Type B pancreatic cell (in vitro differentiated cells): ENCODE results near the gene EGFL6. TPM values are rescaled to one million over a fixed set of nuclear protein-coding genes. Genes with fewer than 3 reads are reported as not detected.

ENCODE experiments used
- DNase-seq: peaks from one replicate; pipeline ENCODE4 v3.0.0; 2021; ENCODE audit warnings: mixed read lengths; ENCODE audit not compliant: unreplicated experiment; ENCODE audit errors: extremely low spot score
- H3K27ac Mint-ChIP-seq: 2 replicates; pipeline ENCODE4 v1.8.0; 2021; ENCODE audit warnings: mild to moderate bottlenecking, mixed read lengths
- H3K27me3 Mint-ChIP-seq: 2 replicates; pipeline ENCODE4 v1.8.0; 2021; ENCODE audit warnings: mixed read lengths
- H3K36me3 Mint-ChIP-seq: 2 replicates; pipeline ENCODE4 v1.8.0; 2021; ENCODE audit warnings: mixed read lengths
- H3K4me1 Mint-ChIP-seq: one replicate; pipeline ENCODE4 v1.8.0; 2021; ENCODE audit warnings: mixed read lengths; ENCODE audit not compliant: unreplicated experiment
- H3K4me3 Mint-ChIP-seq: 2 replicates; pipeline ENCODE4 v1.8.0; 2021; ENCODE audit warnings: mild to moderate bottlenecking, mixed read lengths
- H3K9me3 Mint-ChIP-seq: 2 replicates; pipeline ENCODE4 v1.8.0; 2021; ENCODE audit warnings: mixed read lengths
- CTCF ChIP-seq: fragments of 200-600 bp; sonication (generic); conservative IDR thresholded peaks from 2 replicates; pipeline ENCODE4 v1.5.0; 2021; ENCODE audit warnings: antibody characterized with exemption, mild to moderate bottlenecking
- total RNA-seq: library from RNA; stranded (reverse); gene quantifications from 2 replicates; pipeline ENCODE4 v1.2.1, GENCODE V29; 2021; ENCODE audit warnings: low replicate concordance

The EGFL6 gene
- total RNA-seq, 1 donor from 2014 or later: 4.5 TPM

DNA sequence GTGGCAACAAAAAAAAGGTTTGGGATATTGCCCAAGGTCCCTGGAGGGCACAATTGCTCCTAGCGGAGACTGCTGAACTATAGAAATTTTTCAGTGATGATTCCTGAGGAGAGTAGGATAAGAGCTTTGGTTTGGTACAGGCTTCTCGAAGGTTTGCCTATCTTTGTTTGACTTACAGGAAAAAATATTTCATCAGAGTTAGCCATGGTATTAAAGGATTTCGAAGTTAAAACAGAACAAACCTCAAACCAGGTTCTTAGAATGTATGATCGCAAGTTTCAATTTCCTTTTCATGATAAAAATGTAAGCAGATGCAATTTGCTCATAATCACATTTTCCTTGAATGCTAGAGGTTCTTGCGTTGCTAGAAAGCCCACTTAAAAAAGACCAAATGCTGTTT is 1.7 kb downstream of the EGFL6 start:
- H3K36me3 Mint-ChIP-seq: no peaks in the 10 kb centered on the region
- no peak for DNase-seq
- H3K4me1 Mint-ChIP-seq: no peaks in the 10 kb centered on the region
- peaks cover 37% of the 10 kb centered on the region for H3K27me3 Mint-ChIP-seq
- no peak overlapping the region for H3K27ac Mint-ChIP-seq
- peaks cover 8% of the 10 kb centered on the region for H3K9me3 Mint-ChIP-seq
- no peak for TF ChIP-seq CTCF
- no peak overlapping the region for H3K4me3 Mint-ChIP-seq

GRCh38 chrX:13574600-13574999 is 5.2 kb downstream of the EGFL6 start:
- H3K36me3 Mint-ChIP-seq: no peaks in the 10 kb centered on the region
- H3K27ac Mint-ChIP-seq: no peak overlapping the region
- no peaks in the 10 kb centered on the region for H3K4me1 Mint-ChIP-seq
- TF ChIP-seq CTCF: no peak
- no peak overlapping the region for H3K4me3 Mint-ChIP-seq
- peaks cover 15% of the 10 kb centered on the region for H3K27me3 Mint-ChIP-seq
- no peaks in the 10 kb centered on the region for H3K9me3 Mint-ChIP-seq
- DNase-seq: no peak

- no peaks in the 10 kb centered on the region for H3K27me3 Mint-ChIP-seq
- no peak overlapping the region for H3K27ac Mint-ChIP-seq
- H3K4me3 Mint-ChIP-seq: no peak overlapping the region
- H3K36me3 Mint-ChIP-seq: no peaks in the 10 kb centered on the region
- H3K4me1 Mint-ChIP-seq: no peaks in the 10 kb centered on the region
- no peak for TF ChIP-seq CTCF
- DNase-seq: no peak
- H3K9me3 Mint-ChIP-seq: peaks cover 10% of the 10 kb centered on the region
Measured at GRCh38 chrX:13579661-13580060, 10.3 kb downstream of the EGFL6 start.

DNA sequence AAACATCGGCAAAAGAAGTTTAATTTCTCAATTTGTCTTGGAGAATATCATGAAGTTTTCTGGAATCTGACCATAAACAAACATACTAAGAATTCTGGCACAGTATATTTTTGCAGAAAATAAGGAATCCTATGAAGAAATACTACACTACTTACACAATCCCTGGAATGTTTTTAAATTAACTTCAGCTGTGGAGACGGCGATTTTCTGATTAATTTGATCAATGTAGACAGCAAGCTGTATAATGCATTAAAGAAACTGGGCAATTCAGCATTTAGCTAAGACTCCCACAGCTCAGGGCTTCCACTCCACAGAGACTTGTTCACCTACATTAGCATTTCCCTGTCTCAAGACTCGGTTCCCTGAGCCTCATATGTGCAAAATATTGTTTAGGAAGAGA is 12.2 kb downstream of the EGFL6 start:
- no peaks in the 10 kb centered on the region for H3K36me3 Mint-ChIP-seq
- no peak for TF ChIP-seq CTCF
- no peaks in the 10 kb centered on the region for H3K27me3 Mint-ChIP-seq
- peaks cover 10% of the 10 kb centered on the region for H3K9me3 Mint-ChIP-seq
- no peaks in the 10 kb centered on the region for H3K4me1 Mint-ChIP-seq
- no peak overlapping the region for H3K4me3 Mint-ChIP-seq
- no peak for DNase-seq
- no peak overlapping the region for H3K27ac Mint-ChIP-seq

- DNase-seq: no peak
- TF ChIP-seq CTCF: no peak
- Mint-ChIP-seq H3K27me3 (no peaks in the 10 kb centered on the region), H3K9me3 (peaks cover 5% of the 10 kb centered on the region), H3K4me1 (no peaks in the 10 kb centered on the region), H3K36me3 (no peaks in the 10 kb centered on the region), H3K4me3 (no peak overlapping the region), H3K27ac (no peak overlapping the region)
Measured at GRCh38 chrX:13587786-13588477, 18.5 kb downstream of the EGFL6 start.

GRCh38 chrX:13590207-13590606 is 20.8 kb downstream of the EGFL6 start:
- no peak overlapping the region for H3K4me3 Mint-ChIP-seq
- H3K4me1 Mint-ChIP-seq: no peaks in the 10 kb centered on the region
- no peaks in the 10 kb centered on the region for H3K27me3 Mint-ChIP-seq
- no peak overlapping the region for H3K27ac Mint-ChIP-seq
- H3K36me3 Mint-ChIP-seq: no peaks in the 10 kb centered on the region
- TF ChIP-seq CTCF: no peak
- peaks cover 5% of the 10 kb centered on the region for H3K9me3 Mint-ChIP-seq
- DNase-seq: no peak
